ENCODE data around the gene WDR45.

The WDR45 gene

GRCh38 chrX:49073601-49074575 lies 5.8 kb downstream of the WDR45 start, which contains the start of gene PRAF2:
Gene PRAF2 (minus strand): TSS chrX:49074002. CDS start chrX:49073987, 15 bp downstream.
- DNase-seq = peak; percentile 52 to 62

DNA sequence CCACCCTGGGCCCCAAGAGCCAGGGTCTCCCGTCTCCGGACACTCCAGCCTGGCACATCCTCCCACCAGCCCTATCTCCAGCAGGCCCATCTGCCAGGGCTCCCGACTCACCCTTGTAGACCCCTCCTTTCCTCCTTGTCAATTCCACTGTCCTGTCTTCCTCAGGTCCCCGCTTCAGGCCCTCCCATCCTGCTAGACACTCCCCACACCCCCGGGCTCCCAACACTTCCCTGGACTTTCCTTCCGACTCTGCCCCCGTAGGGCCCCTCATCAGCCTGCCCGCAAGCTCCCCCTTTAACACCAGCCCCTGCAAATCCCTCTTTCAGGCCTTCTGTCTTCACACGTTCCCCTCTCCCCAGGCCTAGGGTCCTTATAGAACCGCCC lies 7.0 kb downstream of the WDR45 start:
- no peak for DNase-seq

GRCh38 chrX:49071877-49072711 lies 7.6 kb downstream of the WDR45 start:
- DNase-seq = no peak

GRCh38 chrX:49070988-49071387 lies 8.7 kb downstream of the WDR45 start:
- no peak for DNase-seq

DNA sequence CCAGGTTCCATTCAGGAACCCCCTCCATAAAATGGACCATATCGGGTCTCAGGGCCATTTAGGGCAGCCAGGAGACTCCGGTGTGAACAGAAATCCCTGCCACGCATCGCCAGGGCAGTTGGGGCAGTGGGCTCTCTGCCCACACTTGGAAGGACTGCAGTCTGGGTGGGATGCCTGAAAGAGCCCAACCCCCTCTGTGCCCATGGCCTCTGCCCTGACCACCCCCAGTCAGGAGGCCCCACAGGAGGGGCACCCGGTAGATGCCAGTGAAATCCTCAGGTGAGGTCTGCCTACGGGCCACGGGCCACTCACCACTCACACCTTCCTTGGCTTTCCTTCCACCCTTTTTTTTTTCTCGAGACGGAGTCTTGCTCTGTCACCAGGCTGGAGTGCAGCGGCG lies 10.6 kb downstream of the WDR45 start:
- DNase-seq = no peak

DNA sequence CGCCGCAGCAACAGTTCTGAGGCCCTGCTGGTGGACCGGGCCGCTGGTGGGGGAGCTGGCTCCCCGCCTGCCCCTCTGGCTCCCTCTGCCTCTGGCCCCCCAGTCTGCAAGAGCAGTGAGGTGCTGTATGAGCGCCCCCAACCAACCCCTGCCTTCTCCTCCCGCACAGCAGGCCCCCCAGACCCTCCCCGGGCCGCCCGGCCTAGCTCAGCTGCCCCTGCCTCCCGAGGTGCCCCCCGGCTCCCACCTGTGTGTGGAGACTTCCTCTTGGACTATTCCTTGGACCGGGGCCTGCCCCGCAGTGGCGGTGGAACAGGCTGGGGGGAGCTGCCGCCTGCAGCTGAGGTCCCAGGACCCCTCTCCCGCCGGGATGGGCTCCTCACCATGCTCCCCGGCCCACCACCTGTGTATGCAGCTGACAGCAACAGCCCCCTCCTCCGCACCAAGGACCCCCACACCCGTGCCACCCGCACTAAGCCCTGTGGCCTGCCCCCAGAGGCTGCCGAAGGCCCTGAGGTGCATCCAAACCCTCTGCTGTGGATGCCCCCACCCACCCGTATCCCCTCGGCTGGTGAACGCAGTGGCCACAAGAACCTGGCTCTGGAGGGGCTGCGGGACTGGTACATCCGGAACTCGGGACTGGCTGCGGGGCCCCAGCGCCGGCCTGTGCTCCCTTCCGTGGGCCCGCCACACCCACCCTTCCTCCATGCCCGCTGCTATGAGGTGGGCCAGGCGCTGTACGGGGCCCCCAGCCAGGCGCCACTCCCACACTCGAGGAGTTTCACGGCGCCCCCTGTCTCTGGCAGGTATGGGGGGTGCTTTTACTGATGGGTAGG lies 12.2 kb downstream of the WDR45 start:
- DNase-seq = no peak

- DNase-seq = no peak
Observed at GRCh38 chrX:49066690-49067089, 13.0 kb downstream of the WDR45 start.

DNA sequence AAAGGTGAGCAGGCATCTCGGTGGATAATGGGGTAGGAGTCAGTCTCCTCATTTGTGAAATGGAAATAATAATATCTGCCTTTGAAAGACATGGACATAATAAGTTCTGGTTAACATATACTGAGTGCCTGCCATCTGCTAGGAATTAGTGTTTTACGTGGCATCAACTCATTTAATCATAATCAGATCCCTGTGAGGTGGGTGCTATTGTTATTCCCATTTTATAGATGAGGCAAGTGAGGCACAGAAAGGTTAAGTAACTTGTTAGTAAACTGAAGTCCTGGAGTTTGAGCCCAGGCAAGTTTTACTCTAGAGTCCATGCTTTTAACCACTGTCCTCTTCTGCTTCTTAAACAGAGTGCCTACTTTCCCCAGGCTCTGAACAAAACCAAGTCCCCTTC lies 13.4 kb downstream of the WDR45 start:
- no peak for DNase-seq

- no peak for DNase-seq
Observed at GRCh38 chrX:49064735-49065134, 15.0 kb downstream of the WDR45 start.

DNA sequence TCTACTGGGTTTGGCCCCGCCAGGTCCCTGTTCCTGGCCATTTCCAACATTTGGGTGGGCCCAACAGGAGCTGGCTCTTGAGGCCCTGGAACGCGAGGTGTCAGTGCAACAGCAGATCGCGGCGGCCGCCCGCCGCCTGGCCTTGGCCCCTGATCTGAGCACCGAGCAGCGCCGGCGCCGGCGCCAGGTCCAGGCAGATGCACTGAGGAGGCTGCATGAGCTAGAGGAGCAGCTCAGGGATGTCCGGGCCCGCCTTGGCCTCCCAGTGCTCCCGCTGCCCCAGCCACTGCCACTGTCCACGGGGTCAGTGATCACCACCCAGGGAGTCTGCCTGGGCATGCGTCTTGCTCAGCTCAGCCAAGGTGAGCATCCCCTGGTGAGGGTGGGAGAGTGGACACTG lies 15.4 kb downstream of the WDR45 start:
- no peak for DNase-seq

GRCh38 chrX:49063715-49064114 lies 16.0 kb downstream of the WDR45 start:
- no peak for DNase-seq

DNA sequence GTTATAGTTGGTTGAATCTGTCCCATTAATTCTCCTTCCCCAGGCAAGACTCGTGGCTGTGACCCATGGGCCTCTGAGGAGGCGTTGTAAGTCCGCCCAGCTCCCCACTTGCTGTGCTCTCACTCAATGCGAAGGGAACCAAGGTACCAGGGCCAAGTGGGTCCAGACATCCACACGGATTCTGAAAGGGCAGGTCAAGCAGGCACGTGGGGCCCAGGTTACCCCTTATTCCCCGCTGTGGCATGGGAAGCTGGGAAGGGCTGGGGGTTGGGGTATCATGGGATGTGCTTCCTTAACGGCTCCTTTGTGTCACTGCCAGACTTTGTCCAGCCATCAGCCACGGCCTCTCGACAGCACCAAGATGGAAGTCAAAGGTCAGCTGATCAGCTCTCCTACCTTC lies 17.8 kb downstream of the WDR45 start:
- no peak for DNase-seq

DNA sequence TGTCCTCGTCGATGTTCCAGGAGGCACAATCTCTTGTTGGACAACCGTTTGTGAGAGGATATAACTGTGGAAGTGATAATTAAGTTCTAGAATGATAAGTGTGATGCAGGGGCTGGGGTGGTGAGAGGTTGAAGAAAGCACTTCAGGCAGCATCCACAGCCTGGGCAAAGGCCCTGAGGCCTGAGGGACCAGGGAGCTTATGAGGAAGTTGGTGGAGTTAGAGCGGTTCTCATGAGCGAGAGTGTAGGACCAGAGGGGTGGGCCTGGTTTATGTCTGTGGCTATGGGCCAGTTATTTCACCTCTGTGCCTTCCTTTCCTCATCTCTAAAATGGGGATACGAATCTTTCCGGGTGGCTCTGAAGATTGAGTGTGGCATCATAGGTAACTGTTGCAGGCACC lies 18.2 kb downstream of the WDR45 start:
- no peak for DNase-seq

- no peak for DNase-seq
Observed at GRCh38 chrX:49060914-49061313, 18.8 kb downstream of the WDR45 start.

GRCh38 chrX:49059681-49060085 lies 20.0 kb downstream of the WDR45 start:
- DNase-seq = no peak

GRCh38 chrX:49059201-49059600 lies 20.5 kb downstream of the WDR45 start:
- no peak for DNase-seq

DNA sequence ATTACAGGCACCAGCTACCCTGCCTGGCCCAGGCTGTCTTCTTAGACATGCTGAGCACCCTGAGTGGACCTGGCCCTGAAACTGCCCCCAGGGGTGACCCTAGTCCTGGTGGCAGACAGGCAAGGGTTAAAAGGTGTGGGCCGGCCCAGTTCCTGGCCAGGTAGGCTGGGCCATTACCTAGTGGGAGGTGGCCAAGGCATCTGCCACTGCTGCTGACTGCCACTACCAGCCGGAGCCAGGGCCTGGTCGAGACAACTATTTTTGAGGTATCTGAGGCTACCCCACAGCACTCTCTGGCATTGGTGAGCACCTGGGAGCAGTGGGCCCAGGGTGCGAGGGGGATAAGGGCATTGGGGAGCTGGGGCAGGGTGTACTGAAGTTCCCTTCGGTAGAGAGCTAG lies 20.9 kb downstream of the WDR45 start, which contains the start of gene CCDC120:
TSS of gene CCDC120 (plus strand) at position 206 of the 400 bp plus-strand sequence. CDS start 3,043 bp downstream, outside the sequence.
- no peak for DNase-seq

- DNase-seq = no peak
Observed at GRCh38 chrX:49054073-49054762, 25.5 kb downstream of the WDR45 start.

DNA sequence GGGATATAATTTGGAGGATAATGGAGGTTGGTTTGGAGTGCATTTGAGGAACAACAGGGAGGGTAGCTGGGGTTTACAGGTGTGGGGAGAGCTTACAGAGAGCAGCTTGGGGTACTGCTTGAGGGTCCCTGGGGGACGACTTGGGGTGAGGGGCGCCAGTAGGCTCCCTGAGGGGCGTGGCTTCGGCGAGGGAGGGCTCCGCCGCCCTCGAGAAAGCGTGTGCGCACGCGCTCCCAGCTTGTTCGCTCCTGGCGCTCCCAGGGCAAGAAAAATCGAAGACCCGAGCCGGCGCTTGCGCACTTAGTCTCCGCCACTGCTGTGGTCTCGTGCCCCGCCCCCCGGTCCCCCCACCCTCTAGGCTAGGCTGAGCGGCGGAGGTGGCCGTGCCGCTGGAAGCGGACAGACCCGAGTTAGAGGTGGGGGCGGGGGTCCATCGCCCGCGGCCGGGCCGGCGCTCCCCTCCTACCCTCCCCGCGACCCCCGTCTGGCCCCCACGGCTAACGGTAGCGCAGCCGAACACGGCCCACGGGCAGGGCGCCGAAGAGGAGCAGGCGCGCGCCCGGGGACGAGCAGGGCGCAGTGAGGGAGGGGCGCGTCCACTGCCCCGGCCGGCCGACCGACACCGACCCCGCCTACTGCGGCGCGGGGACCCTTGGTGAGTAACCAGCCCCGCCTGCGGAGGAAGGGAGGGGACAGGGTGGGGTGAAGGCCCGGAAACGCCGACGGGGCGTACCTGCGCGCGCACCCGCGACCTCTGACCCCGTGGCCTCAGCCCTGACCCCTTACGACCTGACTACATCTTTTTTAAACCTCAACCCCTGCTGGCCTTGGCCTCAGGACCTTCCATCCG lies 26.2 kb downstream of the WDR45 start:
- no peak for DNase-seq

DNA sequence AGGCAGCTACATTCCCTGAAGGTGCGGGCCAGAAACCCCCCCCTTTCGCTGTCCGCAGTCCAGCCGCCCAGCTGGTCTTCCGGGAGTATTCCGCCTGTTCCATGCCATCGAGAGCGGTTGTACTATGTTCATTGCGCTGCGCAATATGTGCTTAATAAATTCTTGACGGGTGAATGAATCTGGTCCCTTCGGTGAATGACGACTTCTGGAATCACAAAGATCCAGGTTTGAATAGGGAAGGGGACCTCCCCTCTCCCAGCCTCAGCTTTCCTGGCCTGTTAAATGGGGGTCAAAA lies 35.8 kb downstream of the WDR45 start:
- no peak for DNase-seq
